Activated CD4-positive, alpha-beta T cell treated with anti-CD3 and anti-CD28 coated beads for 4 hours (primary cell): ENCODE measurements around the gene PXMP2.
"Not testable (repeated sequence)": the region's sequence is repeated elsewhere in the genome, so short reads cannot be mapped to it uniquely, and the experiment has no call there.

Experiments used
- DNase-seq, 2 donors: peaks; one replicate each; pipeline ENCODE4 v3.0.0-alpha.2; 2020

Gene PXMP2

DNA sequence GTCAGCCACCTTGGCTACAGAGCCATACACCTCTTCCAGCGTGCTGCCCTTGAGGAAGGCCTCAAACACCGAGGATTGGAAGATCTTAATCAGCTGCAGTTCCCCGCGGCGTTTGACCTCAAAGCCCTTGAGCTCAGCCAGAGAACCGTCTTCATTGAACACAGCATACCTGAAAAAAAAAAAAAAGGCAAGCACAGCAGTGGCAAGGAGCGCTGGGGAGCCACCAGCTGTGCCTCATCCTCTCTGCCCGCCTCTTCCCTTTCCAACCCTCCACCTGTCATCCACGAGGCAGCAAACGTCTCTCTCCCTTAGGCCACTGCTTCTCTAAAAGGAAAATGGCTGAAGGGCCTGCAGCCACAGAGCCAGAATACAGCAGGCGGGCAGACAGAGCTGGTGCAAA lies 26.4 kb upstream of the PXMP2 start:
- no peak for DNase-seq

DNA sequence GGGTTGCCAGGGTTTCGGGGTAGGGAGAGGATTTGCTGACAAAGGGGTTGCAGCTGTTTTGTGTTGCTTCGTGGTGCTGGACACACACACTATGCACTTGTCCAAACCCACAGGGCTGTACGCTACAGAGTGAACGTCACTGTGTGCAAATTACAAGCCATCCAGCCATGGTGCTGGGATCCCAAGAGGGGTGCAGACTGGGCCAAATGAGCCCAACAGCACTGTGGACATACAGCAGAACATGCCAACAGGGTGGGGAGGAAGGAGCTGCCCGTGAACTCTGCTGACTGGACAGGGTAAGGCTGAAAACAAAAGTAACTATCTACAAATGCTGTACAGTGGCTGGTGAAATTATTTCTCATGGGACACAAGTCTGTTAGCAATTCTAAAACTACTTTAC lies 25.4 kb upstream of the PXMP2 start:
- no peak for DNase-seq

- DNase-seq: no peak
Observed at GRCh38 chr12:132662901-132663755, 24.3 kb upstream of the PXMP2 start.

GRCh38 chr12:132664206-132665148 lies 22.9 kb upstream of the PXMP2 start:
- DNase-seq: no peak

DNA sequence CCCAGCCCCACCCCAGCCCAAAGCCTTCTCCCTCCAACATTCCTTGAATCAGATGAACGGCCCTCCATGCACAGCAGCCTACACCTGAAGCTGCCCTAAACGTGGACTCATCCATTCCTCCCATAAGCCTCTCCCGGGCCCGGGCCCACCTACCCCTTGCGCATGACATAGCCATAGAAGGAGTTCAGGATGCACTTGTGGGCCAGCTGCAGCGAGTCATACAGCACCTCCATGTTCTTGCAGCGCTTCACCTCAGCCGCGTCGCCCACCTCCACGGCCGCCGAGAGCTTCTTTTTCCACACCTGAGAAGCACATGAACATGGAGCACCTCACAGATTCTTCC lies 22.3 kb upstream of the PXMP2 start:
- no peak for DNase-seq

- DNase-seq: no peak
Observed at GRCh38 chr12:132665794-132666193, 21.6 kb upstream of the PXMP2 start.

DNA sequence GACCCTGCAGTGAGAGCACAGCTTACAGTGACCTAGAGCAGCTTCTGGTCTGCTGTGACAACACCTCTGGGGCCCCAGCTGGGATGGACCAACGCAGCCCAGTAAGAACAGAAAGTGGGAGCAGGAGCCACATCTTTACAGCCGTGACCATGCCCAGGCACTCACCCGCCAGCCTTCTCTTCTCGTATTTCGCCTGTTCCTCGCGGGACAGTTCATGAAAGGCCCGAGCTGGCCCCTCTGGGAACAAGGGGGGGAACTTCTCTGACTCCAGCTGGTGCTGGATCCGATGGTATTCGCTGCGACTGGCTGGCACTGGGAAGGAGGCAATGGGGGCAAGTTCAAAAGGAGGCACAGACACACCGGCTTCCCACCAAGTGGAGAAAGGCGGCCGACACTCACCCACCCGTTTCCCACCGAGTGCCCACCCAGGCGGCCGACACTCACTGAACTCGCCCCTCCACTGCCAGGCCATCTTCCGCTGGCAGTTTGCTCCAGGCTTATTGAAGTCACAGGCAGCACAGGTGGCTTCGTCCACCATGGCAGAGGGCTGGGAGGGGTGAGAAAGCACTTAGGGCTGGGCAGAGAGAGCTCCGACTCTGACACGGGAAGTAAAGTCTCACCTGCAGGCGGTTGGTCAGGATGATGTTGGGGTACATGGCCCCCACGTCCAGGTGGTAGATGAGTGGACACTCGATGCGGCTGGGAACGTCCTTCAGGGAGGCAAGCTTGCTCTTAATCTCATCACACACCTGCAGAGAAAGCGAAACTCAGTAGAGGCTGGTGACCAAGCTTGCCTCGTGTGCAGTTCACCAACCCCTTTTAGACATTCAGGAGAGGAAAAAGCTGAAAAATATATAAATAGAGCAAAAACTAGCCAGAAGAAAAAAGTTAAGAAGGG lies 18.9 kb upstream of the PXMP2 start:
- no peak for DNase-seq

DNA sequence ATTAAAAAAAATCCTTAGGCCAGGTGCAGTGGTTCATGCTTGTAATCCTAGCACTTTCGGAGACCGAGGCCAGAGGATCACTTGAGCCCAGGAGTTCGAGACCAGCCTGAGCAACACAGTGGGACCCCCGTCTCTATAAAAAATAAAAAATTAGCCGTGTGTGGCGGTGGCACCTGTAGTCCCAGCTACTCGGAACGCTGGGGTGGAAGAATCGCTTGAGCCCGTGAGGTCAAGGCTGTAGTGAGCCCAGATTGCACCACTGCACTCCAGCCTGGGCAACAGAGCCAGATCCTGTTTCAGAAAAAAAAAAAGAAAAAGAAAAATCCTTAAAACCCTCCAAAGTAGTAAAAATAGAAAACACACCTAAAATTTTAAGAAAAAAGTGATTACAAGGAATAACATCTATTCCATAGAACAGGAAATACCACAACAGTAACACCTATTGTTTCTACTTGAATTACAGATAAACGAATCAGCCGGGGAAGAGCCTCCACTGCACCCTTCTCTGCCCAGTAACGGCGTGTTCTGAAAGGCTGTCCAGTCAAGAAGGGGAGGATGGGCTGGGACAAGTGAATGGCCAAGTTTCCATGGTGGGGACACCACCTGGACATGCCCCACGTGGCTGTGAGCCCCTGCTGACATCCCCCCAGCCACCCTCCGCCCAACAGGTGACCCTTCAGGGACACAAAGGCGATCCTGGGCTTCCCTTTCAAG lies 18.1 kb upstream of the PXMP2 start:
- DNase-seq: no peak

- no peak for DNase-seq
Observed at GRCh38 chr12:132672116-132672515, 15.3 kb upstream of the PXMP2 start.

DNA sequence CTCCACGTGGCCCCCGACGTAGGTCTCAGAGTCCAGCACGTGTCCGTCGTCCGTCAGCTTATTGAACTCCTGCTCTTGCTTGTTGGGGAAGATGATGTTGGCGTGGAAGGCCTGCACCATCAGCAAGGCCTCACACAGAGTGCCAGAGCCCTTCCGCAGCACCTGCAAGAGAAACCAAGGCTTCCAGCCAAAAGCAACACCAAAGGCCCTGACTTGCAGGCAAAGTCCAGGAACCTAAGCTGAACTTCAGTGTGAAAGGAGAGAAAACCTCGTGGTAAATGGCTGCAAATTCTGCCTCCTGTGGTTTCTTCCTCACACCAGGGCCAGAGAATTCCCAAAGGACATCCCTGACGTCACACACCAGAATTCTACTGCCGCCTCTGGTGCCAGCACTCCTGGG lies 14.7 kb upstream of the PXMP2 start:
- no peak for DNase-seq

GRCh38 chr12:132673288-132674179 lies 13.9 kb upstream of the PXMP2 start:
- DNase-seq: no peak

- DNase-seq: no peak
Observed at GRCh38 chr12:132674561-132674960, 12.8 kb upstream of the PXMP2 start.

GRCh38 chr12:132675757-132676432 lies 11.5 kb upstream of the PXMP2 start:
- no peak for DNase-seq

DNA sequence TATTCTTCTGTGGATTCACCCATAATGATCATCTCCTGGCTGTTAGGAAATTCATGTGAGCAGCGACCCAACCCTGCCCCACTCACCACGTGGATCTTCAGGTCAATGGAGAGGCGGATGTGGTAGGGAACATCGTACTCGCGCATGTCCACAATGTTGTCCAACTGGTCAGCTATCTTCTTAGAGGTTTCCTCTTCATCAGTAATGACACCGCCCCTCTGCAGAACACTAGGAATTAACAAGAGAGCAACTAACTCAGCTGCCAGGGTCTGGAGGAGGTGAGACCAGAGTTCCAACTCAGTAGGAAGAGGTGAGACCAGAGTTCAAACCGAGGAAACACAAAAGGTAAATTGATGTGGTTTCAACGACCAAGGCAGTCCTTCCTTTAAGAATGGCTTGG lies 9.9 kb upstream of the PXMP2 start:
- DNase-seq: no peak

DNA sequence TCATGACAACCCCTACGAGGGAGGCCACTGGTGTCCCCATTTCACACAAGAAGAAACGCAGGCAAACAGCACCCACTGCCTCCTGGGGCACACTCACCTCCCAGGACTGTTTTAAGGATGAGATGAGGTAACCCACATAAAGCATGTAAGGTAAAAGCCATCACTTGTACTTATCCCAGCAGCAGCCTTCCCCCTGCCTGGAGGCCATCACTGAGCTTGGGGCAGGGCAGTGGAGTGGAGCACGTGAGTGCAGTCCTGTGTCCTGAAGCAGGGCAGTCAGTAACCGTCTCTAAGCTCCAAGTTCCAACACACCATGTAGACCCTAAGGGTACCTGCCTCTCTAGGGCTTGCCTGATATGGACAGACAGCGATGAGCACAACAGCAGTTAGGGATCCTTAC lies 2.0 kb upstream of the PXMP2 start:
- DNase-seq: no peak

DNA sequence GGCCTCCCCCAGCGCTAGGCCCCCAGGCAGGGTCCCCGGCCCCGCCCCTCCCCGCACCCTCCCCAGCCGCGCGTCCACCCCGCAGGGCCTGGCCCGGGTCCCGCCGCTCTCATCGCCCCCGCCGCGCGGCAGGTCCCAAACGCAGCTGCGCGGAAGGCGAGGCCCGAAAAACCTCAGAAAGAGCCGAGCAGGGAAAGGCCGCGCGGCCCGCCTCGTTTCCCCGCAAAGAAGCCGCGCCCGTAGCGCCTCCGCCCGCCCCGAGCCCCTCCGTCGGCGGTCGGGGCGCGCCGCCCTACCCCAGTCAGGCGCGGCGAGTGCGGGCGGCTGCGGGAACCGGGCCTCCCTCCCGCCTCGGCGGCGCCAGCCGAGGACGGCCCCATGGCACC lies 569 bp upstream of the PXMP2 start:
- DNase-seq: peak in 1 of 2 donors; percentile 6

GRCh38 chr12:132689227-132689626 lies 1.8 kb downstream of the PXMP2 start:
- DNase-seq: no peak

DNA sequence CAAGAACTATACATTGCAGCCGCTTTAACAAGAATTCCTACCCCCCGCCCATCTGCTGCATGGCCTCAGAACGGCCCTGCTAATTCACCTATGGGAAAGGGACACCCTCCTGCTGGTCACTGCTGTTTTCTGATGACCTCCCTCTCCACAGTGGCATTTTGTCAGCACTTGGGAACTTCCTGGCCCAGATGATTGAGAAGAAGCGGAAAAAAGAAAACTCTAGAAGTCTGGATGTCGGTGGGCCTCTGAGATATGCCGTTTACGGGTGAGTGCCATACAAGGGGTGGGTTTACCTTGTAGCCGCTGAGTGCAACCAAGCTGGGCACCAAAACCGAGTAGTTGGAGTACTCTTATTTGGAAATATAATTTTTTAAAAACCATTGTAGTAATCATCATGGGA lies 2.7 kb downstream of the PXMP2 start:
- no peak for DNase-seq

- not testable (repeated sequence) for DNase-seq
Observed at GRCh38 chr12:132692030-132692429, 4.6 kb downstream of the PXMP2 start.

DNA sequence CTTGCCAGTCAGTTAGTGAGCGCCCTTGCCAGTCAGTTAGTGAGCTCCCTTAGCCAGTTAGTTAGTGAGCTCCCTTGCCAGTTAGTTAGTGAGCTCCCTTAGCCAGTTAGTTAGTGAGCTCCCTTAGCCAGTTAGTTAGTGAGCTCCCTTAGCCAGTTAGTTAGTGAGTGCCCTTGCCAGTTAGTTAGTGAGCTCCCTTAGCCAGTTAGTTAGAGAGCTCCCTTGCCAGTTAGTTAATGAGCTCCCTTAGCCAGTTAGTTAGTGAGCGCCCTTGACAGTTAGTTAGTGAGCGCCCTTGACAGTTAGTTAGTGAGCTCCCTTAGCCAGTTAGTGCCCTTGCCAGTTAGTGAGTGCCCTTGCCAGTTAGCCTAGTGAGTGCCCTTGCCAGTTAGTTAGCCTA lies 7.5 kb downstream of the PXMP2 start:
- not testable (repeated sequence) for DNase-seq

DNA sequence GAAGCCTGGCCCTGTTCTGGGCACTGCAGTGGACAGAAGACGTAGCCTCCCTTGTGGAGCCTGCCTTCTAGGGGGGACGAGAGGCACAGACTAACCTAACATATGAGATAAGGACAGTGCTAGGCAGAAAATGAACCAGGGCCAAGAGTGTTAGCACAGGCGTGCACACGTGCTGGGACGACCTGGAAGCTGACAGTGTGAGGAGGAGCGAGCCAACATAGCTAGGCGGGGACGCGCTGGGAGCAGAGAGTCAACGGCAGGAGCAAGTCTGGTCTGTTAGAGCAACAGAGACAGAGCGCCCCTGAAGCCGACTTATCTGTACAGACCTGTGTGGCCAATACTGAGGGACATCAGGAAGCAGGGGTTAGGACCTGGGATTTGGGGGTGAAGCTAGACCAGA lies 8.0 kb downstream of the PXMP2 start:
- no peak for DNase-seq
